ENCODE results near the gene THSD7A. TPM values are rescaled to one million over a fixed set of nuclear protein-coding genes. Genes with fewer than 3 reads are reported as not detected.

The THSD7A gene
- total RNA-seq, 1 experiment from 2014 or later = 0.68 TPM

DNA sequence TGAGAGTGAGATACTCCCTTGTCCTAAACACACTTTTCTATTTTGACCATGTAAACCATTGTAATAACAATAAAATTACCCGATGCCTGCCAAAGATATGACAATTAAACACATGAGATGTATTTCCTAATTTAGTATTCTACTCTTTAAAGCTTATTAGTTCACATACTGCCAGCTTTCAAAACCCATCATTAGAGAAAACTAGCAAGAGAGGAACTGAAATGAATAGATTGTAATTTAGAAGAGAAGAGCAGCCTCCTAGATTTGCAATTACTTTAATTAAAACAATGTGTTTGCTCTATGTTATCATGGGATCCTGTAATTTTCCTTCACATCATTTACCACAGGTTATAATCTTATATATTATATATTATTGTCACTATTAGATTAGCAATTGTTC, 428.2 kb downstream of the THSD7A start:
- no peaks in the 10 kb centered on the region for H3K27me3 Mint-ChIP-seq (ENCODE audit: low read depth)
- no peak overlapping the region for H3K27ac Mint-ChIP-seq
- ChIA-PET CTCF (no interaction called here), POLR2A (no interaction called here)
- peaks cover 4% of the 10 kb centered on the region for H3K9me3 Mint-ChIP-seq
- H3K4me3 Mint-ChIP-seq = no peak overlapping the region
- H3K4me1 Mint-ChIP-seq = no peaks in the 10 kb centered on the region
- TF ChIP-seq, protein P1, sequence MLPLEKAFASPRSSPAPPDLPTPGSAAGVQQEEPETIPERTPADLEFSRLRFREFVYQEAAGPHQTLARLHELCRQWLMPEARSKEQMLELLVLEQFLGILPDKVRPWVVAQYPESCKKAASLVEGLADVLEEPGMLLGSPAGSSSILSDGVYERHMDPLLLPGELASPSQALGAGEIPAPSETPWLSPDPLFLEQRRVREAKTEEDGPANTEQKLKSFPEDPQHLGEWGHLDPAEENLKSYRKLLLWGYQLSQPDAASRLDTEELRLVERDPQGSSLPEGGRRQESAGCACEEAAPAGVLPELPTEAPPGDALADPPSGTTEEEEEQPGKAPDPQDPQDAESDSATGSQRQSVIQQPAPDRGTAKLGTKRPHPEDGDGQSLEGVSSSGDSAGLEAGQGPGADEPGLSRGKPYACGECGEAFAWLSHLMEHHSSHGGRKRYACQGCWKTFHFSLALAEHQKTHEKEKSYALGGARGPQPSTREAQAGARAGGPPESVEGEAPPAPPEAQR (CRISPR knock-in tag; IDR thresholded peaks at IDR 0.05) = no peak
- TF ChIP-seq JAZF1 (CRISPR knock-in tag; IDR thresholded peaks at IDR 0.05) (no peak), ATF1 (CRISPR knock-in tag; IDR thresholded peaks at IDR 0.05) (no peak), ETV6 (CRISPR knock-in tag; IDR thresholded peaks at IDR 0.05) (no peak), TEAD1 (CRISPR knock-in tag; IDR thresholded peaks at IDR 0.05) (no peak), ZNF671 (CRISPR knock-in tag; IDR thresholded peaks at IDR 0.05) (no peak), FOXJ3 (CRISPR knock-in tag; IDR thresholded peaks at IDR 0.05; ENCODE audit: borderline replicate concordance) (no peak)
- TF ChIP-seq, protein P2, sequence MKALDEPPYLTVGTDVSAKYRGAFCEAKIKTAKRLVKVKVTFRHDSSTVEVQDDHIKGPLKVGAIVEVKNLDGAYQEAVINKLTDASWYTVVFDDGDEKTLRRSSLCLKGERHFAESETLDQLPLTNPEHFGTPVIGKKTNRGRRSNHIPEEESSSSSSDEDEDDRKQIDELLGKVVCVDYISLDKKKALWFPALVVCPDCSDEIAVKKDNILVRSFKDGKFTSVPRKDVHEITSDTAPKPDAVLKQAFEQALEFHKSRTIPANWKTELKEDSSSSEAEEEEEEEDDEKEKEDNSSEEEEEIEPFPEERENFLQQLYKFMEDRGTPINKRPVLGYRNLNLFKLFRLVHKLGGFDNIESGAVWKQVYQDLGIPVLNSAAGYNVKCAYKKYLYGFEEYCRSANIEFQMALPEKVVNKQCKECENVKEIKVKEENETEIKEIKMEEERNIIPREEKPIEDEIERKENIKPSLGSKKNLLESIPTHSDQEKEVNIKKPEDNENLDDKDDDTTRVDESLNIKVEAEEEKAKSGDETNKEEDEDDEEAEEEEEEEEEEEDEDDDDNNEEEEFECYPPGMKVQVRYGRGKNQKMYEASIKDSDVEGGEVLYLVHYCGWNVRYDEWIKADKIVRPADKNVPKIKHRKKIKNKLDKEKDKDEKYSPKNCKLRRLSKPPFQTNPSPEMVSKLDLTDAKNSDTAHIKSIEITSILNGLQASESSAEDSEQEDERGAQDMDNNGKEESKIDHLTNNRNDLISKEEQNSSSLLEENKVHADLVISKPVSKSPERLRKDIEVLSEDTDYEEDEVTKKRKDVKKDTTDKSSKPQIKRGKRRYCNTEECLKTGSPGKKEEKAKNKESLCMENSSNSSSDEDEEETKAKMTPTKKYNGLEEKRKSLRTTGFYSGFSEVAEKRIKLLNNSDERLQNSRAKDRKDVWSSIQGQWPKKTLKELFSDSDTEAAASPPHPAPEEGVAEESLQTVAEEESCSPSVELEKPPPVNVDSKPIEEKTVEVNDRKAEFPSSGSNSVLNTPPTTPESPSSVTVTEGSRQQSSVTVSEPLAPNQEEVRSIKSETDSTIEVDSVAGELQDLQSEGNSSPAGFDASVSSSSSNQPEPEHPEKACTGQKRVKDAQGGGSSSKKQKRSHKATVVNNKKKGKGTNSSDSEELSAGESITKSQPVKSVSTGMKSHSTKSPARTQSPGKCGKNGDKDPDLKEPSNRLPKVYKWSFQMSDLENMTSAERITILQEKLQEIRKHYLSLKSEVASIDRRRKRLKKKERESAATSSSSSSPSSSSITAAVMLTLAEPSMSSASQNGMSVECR (CRISPR knock-in tag; IDR thresholded peaks at IDR 0.05; ENCODE audit: borderline replicate concordance) = no peak
- TF ChIP-seq, protein P3, sequence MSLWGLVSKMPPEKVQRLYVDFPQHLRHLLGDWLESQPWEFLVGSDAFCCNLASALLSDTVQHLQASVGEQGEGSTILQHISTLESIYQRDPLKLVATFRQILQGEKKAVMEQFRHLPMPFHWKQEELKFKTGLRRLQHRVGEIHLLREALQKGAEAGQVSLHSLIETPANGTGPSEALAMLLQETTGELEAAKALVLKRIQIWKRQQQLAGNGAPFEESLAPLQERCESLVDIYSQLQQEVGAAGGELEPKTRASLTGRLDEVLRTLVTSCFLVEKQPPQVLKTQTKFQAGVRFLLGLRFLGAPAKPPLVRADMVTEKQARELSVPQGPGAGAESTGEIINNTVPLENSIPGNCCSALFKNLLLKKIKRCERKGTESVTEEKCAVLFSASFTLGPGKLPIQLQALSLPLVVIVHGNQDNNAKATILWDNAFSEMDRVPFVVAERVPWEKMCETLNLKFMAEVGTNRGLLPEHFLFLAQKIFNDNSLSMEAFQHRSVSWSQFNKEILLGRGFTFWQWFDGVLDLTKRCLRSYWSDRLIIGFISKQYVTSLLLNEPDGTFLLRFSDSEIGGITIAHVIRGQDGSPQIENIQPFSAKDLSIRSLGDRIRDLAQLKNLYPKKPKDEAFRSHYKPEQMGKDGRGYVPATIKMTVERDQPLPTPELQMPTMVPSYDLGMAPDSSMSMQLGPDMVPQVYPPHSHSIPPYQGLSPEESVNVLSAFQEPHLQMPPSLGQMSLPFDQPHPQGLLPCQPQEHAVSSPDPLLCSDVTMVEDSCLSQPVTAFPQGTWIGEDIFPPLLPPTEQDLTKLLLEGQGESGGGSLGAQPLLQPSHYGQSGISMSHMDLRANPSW (CRISPR knock-in tag; conservative IDR thresholded peaks at IDR 0.05; ENCODE audit: low read depth) = no peak
- TF ChIP-seq, protein P4, sequence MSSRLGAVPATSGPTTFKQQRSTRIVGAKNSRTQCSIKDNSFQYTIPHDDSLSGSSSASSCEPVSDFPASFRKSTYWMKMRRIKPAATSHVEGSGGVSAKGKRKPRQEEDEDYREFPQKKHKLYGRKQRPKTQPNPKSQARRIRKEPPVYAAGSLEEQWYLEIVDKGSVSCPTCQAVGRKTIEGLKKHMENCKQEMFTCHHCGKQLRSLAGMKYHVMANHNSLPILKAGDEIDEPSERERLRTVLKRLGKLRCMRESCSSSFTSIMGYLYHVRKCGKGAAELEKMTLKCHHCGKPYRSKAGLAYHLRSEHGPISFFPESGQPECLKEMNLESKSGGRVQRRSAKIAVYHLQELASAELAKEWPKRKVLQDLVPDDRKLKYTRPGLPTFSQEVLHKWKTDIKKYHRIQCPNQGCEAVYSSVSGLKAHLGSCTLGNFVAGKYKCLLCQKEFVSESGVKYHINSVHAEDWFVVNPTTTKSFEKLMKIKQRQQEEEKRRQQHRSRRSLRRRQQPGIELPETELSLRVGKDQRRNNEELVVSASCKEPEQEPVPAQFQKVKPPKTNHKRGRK (CRISPR knock-in tag; IDR thresholded peaks at IDR 0.05; ENCODE audit: borderline replicate concordance) = no peak
- TF ChIP-seq, protein P5, sequence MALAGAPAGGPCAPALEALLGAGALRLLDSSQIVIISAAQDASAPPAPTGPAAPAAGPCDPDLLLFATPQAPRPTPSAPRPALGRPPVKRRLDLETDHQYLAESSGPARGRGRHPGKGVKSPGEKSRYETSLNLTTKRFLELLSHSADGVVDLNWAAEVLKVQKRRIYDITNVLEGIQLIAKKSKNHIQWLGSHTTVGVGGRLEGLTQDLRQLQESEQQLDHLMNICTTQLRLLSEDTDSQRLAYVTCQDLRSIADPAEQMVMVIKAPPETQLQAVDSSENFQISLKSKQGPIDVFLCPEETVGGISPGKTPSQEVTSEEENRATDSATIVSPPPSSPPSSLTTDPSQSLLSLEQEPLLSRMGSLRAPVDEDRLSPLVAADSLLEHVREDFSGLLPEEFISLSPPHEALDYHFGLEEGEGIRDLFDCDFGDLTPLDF (CRISPR knock-in tag; IDR thresholded peaks at IDR 0.05) = no peak
- ATAC-seq = no peak
- DNase-seq (ENCODE audit: low spot score) = no peak
- H3K36me3 Mint-ChIP-seq = no peaks in the 10 kb centered on the region

DNA sequence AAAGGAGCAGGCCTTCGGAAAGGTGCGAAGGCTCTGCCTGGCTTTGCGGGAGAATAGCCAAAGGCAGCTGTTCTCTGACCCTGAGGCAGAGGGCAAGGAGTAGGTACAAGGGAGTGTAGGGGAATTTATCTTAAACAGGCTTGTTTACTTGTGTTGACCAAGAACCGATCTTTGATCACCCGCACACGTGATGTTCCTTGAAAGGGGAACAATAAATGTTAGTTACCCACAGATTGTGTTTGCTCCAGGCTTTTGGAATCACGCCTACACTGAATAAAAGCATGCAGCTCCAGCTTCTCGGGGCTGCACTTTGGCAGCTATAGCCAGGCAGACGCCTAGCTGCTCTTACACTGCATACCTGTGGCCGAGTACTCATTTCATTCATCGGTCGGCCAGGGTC, 437.6 kb downstream of the THSD7A start:
- no peak for ATAC-seq
- Mint-ChIP-seq H3K4me3 (no peak overlapping the region), H3K9me3 (peaks cover 15% of the 10 kb centered on the region), H3K27ac (no peak overlapping the region), H3K36me3 (peaks cover 12% of the 10 kb centered on the region), H3K4me1 (no peaks in the 10 kb centered on the region), H3K27me3 (ENCODE audit: low read depth) (no peaks in the 10 kb centered on the region; the same call in 1 of the 2 replicates)
- DNase-seq (ENCODE audit: low spot score) = no peak
- no peak for TF ChIP-seq NFATC4 (CRISPR knock-in tag; IDR thresholded peaks at IDR 0.05)
- ChIA-PET CTCF (no interaction called here), POLR2A (no interaction called here)
